K562 (cell line): ENCODE results near the gene SLC66A3. TPM values are rescaled to one million over a fixed set of nuclear protein-coding genes. Genes with fewer than 3 reads are reported as not detected.

Experiments
- ATAC-seq: fragments of 200-7000 bp; cut with Tn5 transposase; 3 replicates; pipeline ENCODE4 v1.9.1; 2020; ENCODE audit warnings: moderate library complexity
- BruUV-seq: library from RNA; stranded (reverse); fragments of 400-500 nt; replicated peaks from 2 replicates; lab custom pipeline; 2021; lab: Mats Ljungman, UMichigan
- CTCF ChIA-PET: fragments of 300-600 bp; formaldehyde crosslinking; extraction: SDS; loops from one replicate; lab custom pipeline; 2021; ENCODE audit warnings: low intra/inter-chr PET ratio; lab: Yijun Ruan, JAX
- POLR2A ChIA-PET: fragments of 300-600, 350-650 bp; sonication (Branson Sonifier 250); formaldehyde crosslinking; extraction: SDS; loops from one replicate; lab custom pipeline; 2021; ENCODE audit warnings: antibody characterized with exemption, inconsistent platforms; lab: Yijun Ruan, JAX
- DNase-seq, 4 experiments: peaks; one replicate each; pipeline versions ENCODE4 v3.0.0 to v3.0.0-alpha.2; 2011 to 2018; ENCODE audit warnings: low spot score in 3 of 4, mixed read lengths in 3 of 4; ENCODE audit errors: extremely low read depth in 1 of 4
- FAIRE-seq: peaks from 2 replicates; lab custom pipeline; 2011; peaks lifted over from hg19 to GRCh38; lab: Jason Lieb, UNC
- H2AFZ ChIP-seq: 2 replicates; pipeline ENCODE4 v1.6.0; 2011; ENCODE audit warnings: low read depth, low read length, control low read depth, inconsistent platforms
- H3K27ac ChIP-seq: fragments of 200-600 bp; 3 replicates; pipeline ENCODE4 v1.8.0; 2011; ENCODE audit warnings: low read depth, mild to moderate bottlenecking, control low read depth, inconsistent platforms, low read length, moderate library complexity, mixed read lengths; ENCODE audit errors: extremely low read depth
- H3K27me3 ChIP-seq, 2 experiments: fragments of 300-600 bp in 1 of 2; 2 replicates in 1 of 2; 3 replicates in 1 of 2; pipeline versions ENCODE4 v1.6.0 to v1.8.0; 2011; ENCODE audit warnings: inconsistent platforms in 2 of 2, low read length in 2 of 2, mild to moderate bottlenecking in 1 of 2, mixed read lengths in 1 of 2, moderate library complexity in 1 of 2; ENCODE audit not compliant: control insufficient read depth in 2 of 2, insufficient read depth in 2 of 2
- H3K36me3 ChIP-seq: fragments of 300-600 bp; 3 replicates; pipeline ENCODE4 v1.8.0; 2011; ENCODE audit warnings: mild to moderate bottlenecking, low read length, inconsistent platforms; ENCODE audit not compliant: control insufficient read depth, insufficient read depth
- H3K4me1 ChIP-seq, 2 experiments: fragments of 200-600 bp in 1 of 2; replicated peaks in 1 of 2; 2 replicates in 1 of 2; 3 replicates in 1 of 2; pipeline versions ENCODE4 v1.5.1 to v1.8.0; 2011; ENCODE audit warnings: inconsistent platforms in 2 of 2, low read length in 2 of 2, mild to moderate bottlenecking in 1 of 2, mixed read lengths in 1 of 2, moderate library complexity in 1 of 2; ENCODE audit not compliant: control insufficient read depth in 2 of 2, insufficient read depth in 2 of 2
- H3K4me2 ChIP-seq: 2 replicates; pipeline ENCODE4 v1.6.1; 2011; ENCODE audit warnings: low read length, control low read depth, inconsistent platforms, mixed read lengths; ENCODE audit not compliant: insufficient read depth
- H3K4me3 ChIP-seq: fragments of 200-600 bp; sonication (generic), shearing (Covaris generic); 2 replicates; pipeline ENCODE4 v1.5.1; 2016; ENCODE audit warnings: control low read depth, inconsistent platforms
- H3K79me2 ChIP-seq: fragments of 200-600 bp; 3 replicates; pipeline ENCODE4 v1.8.0; 2011; ENCODE audit warnings: low read length, inconsistent platforms; ENCODE audit not compliant: control insufficient read depth, insufficient read depth
- H3K9ac ChIP-seq, 2 experiments: 2 replicates each; pipeline versions ENCODE4 v1.6.0 to v1.6.1; 2011; ENCODE audit warnings: low read depth in 2 of 2, low read length in 2 of 2, control low read depth in 1 of 2, inconsistent platforms in 1 of 2, mild to moderate bottlenecking in 1 of 2, mixed read lengths in 1 of 2; ENCODE audit not compliant: insufficient read depth in 1 of 2
- H3K9me1 ChIP-seq: one replicate; pipeline ENCODE4 v1.6.0; 2011; ENCODE audit warnings: inconsistent platforms, mild to moderate bottlenecking, low read length, moderate library complexity; ENCODE audit not compliant: control insufficient read depth, insufficient read depth
- H3K9me3 ChIP-seq: replicated peaks from 2 replicates; pipeline ENCODE4 v1.5.1; 2011; ENCODE audit warnings: low read depth, low read length, inconsistent platforms; ENCODE audit not compliant: control insufficient read depth, insufficient read depth
- H4K20me1 ChIP-seq: replicated peaks from 2 replicates; pipeline ENCODE4 v1.6.1; 2011; ENCODE audit warnings: low read length, inconsistent platforms, mixed read lengths; ENCODE audit not compliant: control insufficient read depth, insufficient read depth
- MAFK ChIP-seq: IDR thresholded peaks from 2 replicates; pipeline ENCODE4 v1.6.1; 2011; ENCODE audit warnings: low read length, improper control_type of control experiment
- NR4A1 ChIP-seq, 2 experiments: fragments of 250-450 bp in 1 of 2; fragments of 450-650 bp in 1 of 2; sonication (Bioruptor Pico) in 1 of 2; IDR thresholded peaks; 2 replicates each; pipeline versions ENCODE4 v1.4.0 to v1.6.1; 2016 to 2020; ENCODE audit warnings: mild to moderate bottlenecking in 2 of 2, missing compliant biosample characterization in 1 of 2, missing genetic modification characterization in 1 of 2, moderate library complexity in 1 of 2
- ZNF77 ChIP-seq: fragments of 250-450 bp; sonication (Bioruptor Pico); IDR thresholded peaks from 2 replicates; pipeline ENCODE4 v1.5.0; 2020
- WGBS: fragments of 100-300 bp; shearing (Covaris generic); methylation state at CpG from one replicate; pipeline ENCODE4 v1.1.6; 2016; ENCODE audit warnings: low coverage, mixed read lengths; ENCODE audit not compliant: insufficient coverage; ENCODE audit errors: missing lambda C conversion rate; 5-methylcytosine and 5-hydroxymethylcytosine counted together
- in situ Hi-C: fragments of 300-500 bp; cut with MboI; formaldehyde crosslinking; loops from 4 replicates; pipeline ENCODE4 v1.15.0; 2018; ENCODE audit warnings: inconsistent platforms, mixed read lengths
- intact Hi-C: fragments of 100-400 bp; cut with micrococcal nuclease; formaldehyde crosslinking; loops from 2 replicates; pipeline ENCODE4 v1.14.2; 2022
- polyA plus RNA-seq, 8 experiments: library from polyadenylated mRNA; depleted of rRNA in 4 of 8; stranded (reverse) in 5 of 8; unstranded in 3 of 8; fragments of >200 nt; fragmentation: Nextera tagmentation in 2 of 8; fragmentation: Illumina TruSeq in 1 of 8; extraction: Ambion mirVana in 2 of 8; extraction: Trizol in 1 of 8; gene quantifications; 2 replicates each; pipeline versions ENCODE4 v1.2.1 to v1.2.3, GENCODE V29; 2011 to 2014; ENCODE audit warnings: inconsistent platforms in 1 of 8, missing spikeins in 1 of 8
- total RNA-seq, 7 experiments: library from RNA; depleted of rRNA in 6 of 7; stranded (reverse); fragments of >200 nt in 6 of 7; fragmentation: Illumina TruSeq in 2 of 7; extraction: Trizol in 2 of 7; gene quantifications; 2 replicates each; pipeline versions ENCODE4 v1.2.1 to v1.2.3, GENCODE V29; 2011 to 2021; ENCODE audit warnings: low replicate concordance in 1 of 7

The SLC66A3 gene
- total and polyA plus RNA-seq, 9 of the 15 experiments (the other 6 are each of a cell fraction or from before 2014, with no cell fraction given), result 2.8 to 30.0 (median 9.1) TPM

GRCh38 chr2:11157296-11157695 is 2.0 kb downstream of the SLC66A3 start:
- intact Hi-C loops, result loop anchor here (5.0 kb wide), 2 partner anchors 185 to 255 kb away; partner anchors contain the start of gene ROCK2
- no peaks in the 10 kb centered on the region for H3K27me3 ChIP-seq
- no peak overlapping the region for H3K9ac ChIP-seq
- BruUV-seq, result no TSS peak
- H3K9me3 ChIP-seq, result no peaks in the 10 kb centered on the region
- H3K4me2 ChIP-seq, result no peak overlapping the region
- no peaks in the 10 kb centered on the region for H4K20me1 ChIP-seq
- no peak for DNase-seq
- no peak overlapping the region for H3K4me3 ChIP-seq
- WGBS, result 59% methylated on average over 6 of the region's 6 CpGs
- no peak for ATAC-seq
- H3K9me1 ChIP-seq, result peaks cover 2% of the 10 kb centered on the region
- CTCF ChIA-PET, result no interaction called here
- H2AFZ ChIP-seq, result no peak overlapping the region
- H3K27ac ChIP-seq, result no peak overlapping the region
- peaks cover 13 to 41% of the 10 kb centered on the region in 2 experiments; a peak in 4 of 5 replicates for H3K4me1 ChIP-seq
- in situ Hi-C loops, result no loop called here
- H3K36me3 ChIP-seq, result no peaks in the 10 kb centered on the region
- H3K79me2 ChIP-seq, result no peaks in the 10 kb centered on the region
- FAIRE-seq, result no peak
- no peak for TF ChIP-seq MAFK
- peak; percentile 1; the same call in 1 of the 2 replicates for TF ChIP-seq NR4A1 (CRISPR knock-in tag; IDR thresholded peaks at IDR 0.05)
- no peak for TF ChIP-seq NR4A1 (tag; IDR thresholded peaks at IDR 0.05)
- POLR2A ChIA-PET, result interaction anchor here (0.6 to 1.2 kb wide), 3 partner anchors 17 to 1399 kb away, joined by 3 read pairs; no protein-coding TSS in a partner anchor

- no peaks in the 10 kb centered on the region for H3K36me3 ChIP-seq
- ChIA-PET POLR2A (interaction anchor here (0.9 to 1.2 kb wide), 2 partner anchors 17 to 68 kb away, joined by 3 read pairs; no protein-coding TSS in a partner anchor), CTCF (no interaction called here)
- H4K20me1 ChIP-seq, result no peaks in the 10 kb centered on the region
- no peaks in the 10 kb centered on the region for H3K9me3 ChIP-seq
- no peak for DNase-seq
- FAIRE-seq, result no peak
- BruUV-seq, result no TSS peak
- H3K9me1 ChIP-seq, result peaks cover 2% of the 10 kb centered on the region
- intact Hi-C loops, result loop anchor here (5.0 kb wide), 2 partner anchors 185 to 255 kb away; partner anchors contain the start of gene ROCK2
- H3K4me3 ChIP-seq, result no peak overlapping the region
- peaks cover 13 to 41% of the 10 kb centered on the region in 2 experiments; a peak in 4 of 5 replicates for H3K4me1 ChIP-seq
- no peak for TF ChIP-seq ZNF77 (CRISPR knock-in tag)
- H3K9ac ChIP-seq, result peak overlapping the region in 1 of 2 experiments; percentile 35; a peak in 2 of 4 replicates
- H3K27ac ChIP-seq, result no peak overlapping the region
- 62% methylated on average over 3 of the region's 4 CpGs for WGBS
- no peaks in the 10 kb centered on the region for H3K79me2 ChIP-seq
- in situ Hi-C loops, result no loop called here
- H2AFZ ChIP-seq, result no peak overlapping the region
- H3K4me2 ChIP-seq, result no peak overlapping the region
- no peak for ATAC-seq
- H3K27me3 ChIP-seq, result no peaks in the 10 kb centered on the region
Observed at GRCh38 chr2:11157731-11158130, 2.5 kb downstream of the SLC66A3 start.
